Breast epithelium (tissue), 4 donors: Measurements from ENCODE around the gene C1GALT1C1L. TPM values are rescaled to one million over a fixed set of nuclear protein-coding genes. Genes with fewer than 3 reads are reported as not detected.

Source experiments
- DNase-seq, 2 donors: peaks; one replicate each; pipeline ENCODE4 v3.0.0-alpha.2; 2019; ENCODE audit warnings: low spot score in 2 of 2
- H3K27ac ChIP-seq, 2 donors: fragments of 200-600 bp; sonication (generic) in 1 of 2; one replicate each; pipeline ENCODE4 v1.5.1; 2016 to 2019; ENCODE audit warnings: mild to moderate bottlenecking in 1 of 2
- H3K27me3 ChIP-seq, 2 donors: fragments of 200-600 bp; sonication (generic) in 1 of 2; one replicate each; pipeline versions ENCODE4 v1.5.1 to v1.6.0; 2017 to 2019; ENCODE audit warnings: control low read depth in 1 of 2, mild to moderate bottlenecking in 1 of 2
- H3K36me3 ChIP-seq: fragments of 200-600 bp; one replicate; pipeline ENCODE4 v1.5.1; 2019
- H3K4me1 ChIP-seq, 2 donors: fragments of 200-600 bp; sonication (generic); one replicate each; pipeline ENCODE4 v1.5.1; 2016 to 2019; ENCODE audit warnings: control low read depth in 1 of 2
- H3K4me3 ChIP-seq, 3 donors: fragments of 200-600 bp; sonication (generic); 1 replicate in 2 of 3; 2 replicates in 1 of 3; pipeline ENCODE4 v1.5.1; 2016 to 2019; ENCODE audit warnings: mild to moderate bottlenecking in 3 of 3, moderate library complexity in 2 of 3
- H3K9me3 ChIP-seq, 2 donors: fragments of 200-600 bp; sonication (generic) in 1 of 2; one replicate each; pipeline ENCODE4 v1.5.1; 2016 to 2019; ENCODE audit warnings: control low read depth in 1 of 2
- CTCF ChIP-seq, 3 donors: fragments of 450-650 bp; IDR thresholded peaks; one replicate each; pipeline ENCODE4 v1.5.1; 2016 to 2017; ENCODE audit warnings: antibody characterized with exemption in 3 of 3, mild to moderate bottlenecking in 3 of 3, moderate library complexity in 3 of 3
- POLR2A ChIP-seq: fragments of 450-650 bp; IDR thresholded peaks from one replicate; pipeline ENCODE4 v1.6.1; 2016; ENCODE audit warnings: antibody characterized with exemption, mild to moderate bottlenecking, moderate library complexity
- POLR2AphosphoS5 ChIP-seq, 3 donors: sonication (generic); formaldehyde crosslinking; IDR thresholded peaks; one replicate each; pipeline ENCODE4 v1.6.1; 2017; ENCODE audit warnings: antibody characterized with exemption in 3 of 3
- intact Hi-C: fragments of 100-400 bp; cut with DNase I; formaldehyde crosslinking; loops from one replicate; pipeline ENCODE4 v1.15.1; 2023; ENCODE audit warnings: low total_unique reads
- total RNA-seq, 3 donors: library from RNA; depleted of rRNA; stranded (reverse); fragments of >200 nt; gene quantifications; one replicate each; pipeline ENCODE4 v1.1.0, GENCODE V29; 2016

The C1GALT1C1L gene
- total RNA-seq: 1 to 10 TPM; 2.0 to 2.9 (median 2.0) TPM

- intact Hi-C loops: no loop called here
Observed at GRCh38 chr2:43676322-43677050, at the start of gene C1GALT1C1L. TSS of gene C1GALT1C1L (minus strand) at chr2:43676429. CDS start at chr2:43676322, 107 bp downstream.

GRCh38 chr2:43725711-43726246 lies 49.5 kb upstream of the C1GALT1C1L start:
- Histone ChIP-seq H3K4me1 (no peaks in the 10 kb centered on the region), H3K27ac (no peak overlapping the region), H3K4me3 (no peak overlapping the region), H3K36me3 (no peaks in the 10 kb centered on the region), H3K9me3 (no peaks in the 10 kb centered on the region), H3K27me3 (no peaks in the 10 kb centered on the region)
- no peak for DNase-seq
- TF ChIP-seq POLR2AphosphoS5 (IDR thresholded peaks at IDR 0.05) (no peak), CTCF (IDR thresholded peaks at IDR 0.05) (no peak), POLR2A (no peak)
- intact Hi-C loops: no loop called here

More at GRCh38 chr2:43676322-43677050, at the start of gene C1GALT1C1L:
- DNase-seq: peak; percentile 24 to 58
- H3K4me1 ChIP-seq: no peaks in the 10 kb centered on the region
- TF ChIP-seq POLR2AphosphoS5 (IDR thresholded peaks at IDR 0.05): no peak
- TF ChIP-seq CTCF (IDR thresholded peaks at IDR 0.05): no peak
- TF ChIP-seq POLR2A: no peak
- H3K4me3 ChIP-seq: peak within 1 kb of the TSS; percentile 46 to 72 (median 64)
- H3K27ac ChIP-seq: peak within 1 kb of the TSS; percentile 45 to 52
- H3K9me3 ChIP-seq: no peaks in the 10 kb centered on the region
- no peaks in the 10 kb centered on the region for H3K36me3 ChIP-seq
- H3K27me3 ChIP-seq: no peaks in the 10 kb centered on the region

GRCh38 chr2:43724728-43725526 lies 48.7 kb upstream of the C1GALT1C1L start:
- intact Hi-C loops: no loop called here
- H3K4me1 ChIP-seq: no peaks in the 10 kb centered on the region
- TF ChIP-seq POLR2AphosphoS5 (IDR thresholded peaks at IDR 0.05) (no peak), POLR2A (no peak), CTCF (IDR thresholded peaks at IDR 0.05) (no peak)
- H3K27me3 ChIP-seq: no peaks in the 10 kb centered on the region
- H3K4me3 ChIP-seq: no peak overlapping the region
- DNase-seq: no peak
- no peaks in the 10 kb centered on the region for H3K9me3 ChIP-seq
- no peaks in the 10 kb centered on the region for H3K36me3 ChIP-seq
- H3K27ac ChIP-seq: no peak overlapping the region

- H3K4me3 ChIP-seq: no peak overlapping the region
- DNase-seq: no peak
- TF ChIP-seq CTCF (IDR thresholded peaks at IDR 0.05) (no peak), POLR2A (no peak), POLR2AphosphoS5 (IDR thresholded peaks at IDR 0.05) (no peak)
- H3K36me3 ChIP-seq: no peaks in the 10 kb centered on the region
- intact Hi-C loops: no loop called here
- no peak overlapping the region for H3K27ac ChIP-seq
- no peaks in the 10 kb centered on the region for H3K9me3 ChIP-seq
- H3K4me1 ChIP-seq: no peaks in the 10 kb centered on the region
- H3K27me3 ChIP-seq: no peaks in the 10 kb centered on the region
Observed at GRCh38 chr2:43718530-43719124, 42.4 kb upstream of the C1GALT1C1L start.
